GM12878 (cell line): ENCODE measurements around the gene PAX5. TPM values are rescaled to one million over a fixed set of nuclear protein-coding genes. Genes with fewer than 3 reads are reported as not detected.

Experiments
- ATAC-seq: fragments of 200-7000 bp; cut with Tn5 transposase; 3 replicates; pipeline ENCODE4 v1.9.1; 2020; ENCODE audit warnings: mild to moderate bottlenecking, moderate library complexity
- BruUV-seq: library from RNA; stranded (reverse); fragments of 400-500 nt; replicated peaks from 2 replicates; lab custom pipeline; 2021; lab: Mats Ljungman, UMichigan
- CTCF ChIA-PET: fragments of 300-600 bp; sonication (Branson Sonifier 250); formaldehyde crosslinking; extraction: SDS; loops from one replicate; lab custom pipeline; 2021; ENCODE audit warnings: inconsistent platforms; lab: Yijun Ruan, JAX
- POLR2A ChIA-PET: fragments of 350-600 bp; formaldehyde crosslinking; extraction: SDS; loops from one replicate; lab custom pipeline; 2021; ENCODE audit warnings: inconsistent platforms; lab: Charles Lee
- RAD21 ChIA-PET: fragments of 300-600 bp; sonication (Branson Sonifier 250); formaldehyde crosslinking; loops from one replicate; lab custom pipeline; 2023; ENCODE audit warnings: antibody characterized with exemption; ENCODE audit not compliant: unreplicated experiment; lab: Charles Lee
- SMC1A ChIA-PET: fragments of 300-600 bp; sonication (Branson Sonifier 250); formaldehyde crosslinking; loops from one replicate; lab custom pipeline; 2023; ENCODE audit not compliant: unreplicated experiment, uncharacterized antibody; lab: Charles Lee
- DNase-seq: peaks from one replicate; pipeline ENCODE4 v3.0.0-alpha.2; 2011; ENCODE audit warnings: low read depth, low spot score
- FAIRE-seq: peaks from 3 replicates; lab custom pipeline; 2011; peaks lifted over from hg19 to GRCh38; lab: Jason Lieb, UNC
- H2AFZ ChIP-seq: 2 replicates; pipeline ENCODE4 v1.6.0; 2011; ENCODE audit warnings: low read depth, low read length, control low read depth; ENCODE audit not compliant: control insufficient read depth
- H3K27ac ChIP-seq: 2 replicates; pipeline ENCODE4 v1.5.1; 2011; ENCODE audit warnings: control low read depth; ENCODE audit not compliant: control insufficient read depth, insufficient read depth
- H3K27me3 ChIP-seq, 2 experiments: replicated peaks in 1 of 2; 2 replicates each; pipeline versions ENCODE4 v1.6.0 to v1.6.1; 2011; ENCODE audit warnings: low read length in 1 of 2; ENCODE audit not compliant: control insufficient read depth in 2 of 2, insufficient read depth in 2 of 2
- H3K36me3 ChIP-seq, 2 experiments: 2 replicates each; pipeline ENCODE4 v1.5.1; 2011; ENCODE audit warnings: low read length in 1 of 2; ENCODE audit not compliant: control insufficient read depth in 2 of 2, insufficient read depth in 2 of 2
- H3K4me1 ChIP-seq: 2 replicates; pipeline ENCODE4 v1.6.1; 2011; ENCODE audit warnings: mild to moderate bottlenecking, low read length, moderate library complexity, mixed read lengths; ENCODE audit not compliant: control insufficient read depth, insufficient read depth
- H3K4me2 ChIP-seq: 2 replicates; pipeline ENCODE4 v1.6.0; 2011; ENCODE audit warnings: control low read depth; ENCODE audit not compliant: control insufficient read depth, insufficient read depth
- H3K4me3 ChIP-seq: fragments of 200-600 bp; sonication (generic); 2 replicates; pipeline ENCODE4 v1.5.1; 2016
- H3K79me2 ChIP-seq: 2 replicates; pipeline ENCODE4 v1.6.0; 2011; ENCODE audit warnings: low read length; ENCODE audit not compliant: control insufficient read depth, insufficient read depth
- H3K9ac ChIP-seq: 2 replicates; pipeline ENCODE4 v1.8.0; 2011; ENCODE audit warnings: low read length, control low read depth, mixed read lengths; ENCODE audit not compliant: control insufficient read depth, insufficient read depth
- H3K9me3 ChIP-seq: replicated peaks from 3 replicates; pipeline ENCODE4 v1.5.1; 2011; ENCODE audit warnings: mild to moderate bottlenecking, low read length; ENCODE audit not compliant: control insufficient read depth, insufficient read depth
- H4K20me1 ChIP-seq: 2 replicates; pipeline ENCODE4 v1.6.0; 2011; ENCODE audit not compliant: control insufficient read depth, insufficient read depth
- CTCF ChIP-seq, 3 experiments: IDR thresholded peaks in 2 of 3; conservative IDR thresholded peaks in 1 of 3; 2 replicates each; pipeline ENCODE4 v1.5.1; 2011; ENCODE audit warnings: low read depth in 3 of 3, low read length in 3 of 3, mild to moderate bottlenecking in 3 of 3, control low read depth in 2 of 3, moderate library complexity in 2 of 3, inconsistent platforms in 1 of 3, mixed read lengths in 1 of 3; ENCODE audit not compliant: control insufficient read depth in 2 of 3, insufficient read depth in 1 of 3; ENCODE audit errors: extremely low read depth in 1 of 3
- EGR1 ChIP-seq, 2 experiments: IDR thresholded peaks; 1 replicate in 1 of 2; 2 replicates in 1 of 2; pipeline ENCODE4 v1.6.1; 2011 to 2012; ENCODE audit warnings: low read depth in 2 of 2, low read length in 2 of 2, borderline replicate concordance in 1 of 2, mild to moderate bottlenecking in 1 of 2, moderate library complexity in 1 of 2
- FOS ChIP-seq: IDR thresholded peaks from 3 replicates; pipeline ENCODE4 v1.6.1; 2011; ENCODE audit warnings: borderline replicate concordance; ENCODE audit not compliant: insufficient read length; ENCODE audit errors: extremely low read depth
- FOXM1 ChIP-seq: IDR thresholded peaks from 2 replicates; pipeline ENCODE4 v1.6.1; 2012; ENCODE audit warnings: low read depth, mild to moderate bottlenecking, inconsistent platforms, low read length, moderate library complexity
- HCFC1 ChIP-seq: fragments of 150-350 bp; IDR thresholded peaks from 2 replicates; pipeline ENCODE4 v1.6.1; 2014; ENCODE audit warnings: low read length
- IKZF2 ChIP-seq, 2 experiments: fragments of 450-650 bp; IDR thresholded peaks; 2 replicates each; pipeline ENCODE4 v1.6.1; 2017; ENCODE audit warnings: mild to moderate bottlenecking in 2 of 2, moderate library complexity in 2 of 2
- NBN ChIP-seq: fragments of 450-650 bp; IDR thresholded peaks from 2 replicates; pipeline ENCODE4 v1.6.1; 2016
- NFIC ChIP-seq: IDR thresholded peaks from 2 replicates; pipeline ENCODE4 v1.6.1; 2012; ENCODE audit warnings: low read depth, mild to moderate bottlenecking, inconsistent platforms, low read length, moderate library complexity
- NR2C2 ChIP-seq: IDR thresholded peaks from 2 replicates; pipeline ENCODE4 v1.6.1; 2011; ENCODE audit warnings: borderline replicate concordance, low read depth; ENCODE audit not compliant: control insufficient read depth, insufficient read length
- NR2F1 ChIP-seq: fragments of 450-650 bp; conservative IDR thresholded peaks from 2 replicates; pipeline ENCODE4 v1.6.1; 2017; ENCODE audit warnings: mild to moderate bottlenecking
- RCOR1 ChIP-seq: conservative IDR thresholded peaks from 2 replicates; pipeline ENCODE4 v1.6.1; 2012; ENCODE audit warnings: low read depth, low read length, improper control_type of control experiment
- RELA ChIP-seq: fragments of 450-650 bp; IDR thresholded peaks from 2 replicates; pipeline ENCODE4 v1.8.0; 2014; ENCODE audit warnings: borderline replicate concordance; ENCODE audit not compliant: partially characterized antibody
- SP1 ChIP-seq: IDR thresholded peaks from one replicate; pipeline ENCODE4 v1.6.1; 2011; ENCODE audit warnings: low read depth, low read length
- TCF12 ChIP-seq: IDR thresholded peaks from 2 replicates; pipeline ENCODE4 v1.6.1; 2011; ENCODE audit warnings: low read depth, mild to moderate bottlenecking, low read length
- TCF3 ChIP-seq: IDR thresholded peaks from 2 replicates; pipeline ENCODE4 v1.6.1; 2012; ENCODE audit warnings: low read depth, mild to moderate bottlenecking, low read length, borderline replicate concordance; ENCODE audit not compliant: insufficient read depth
- YY1 ChIP-seq: IDR thresholded peaks from 2 replicates; pipeline ENCODE4 v1.6.1; 2011; ENCODE audit warnings: low read depth, mild to moderate bottlenecking, low read length
- ZNF207 ChIP-seq: fragments of 450-650 bp; IDR thresholded peaks from 2 replicates; pipeline ENCODE4 v1.6.1; 2014; ENCODE audit warnings: antibody characterized with exemption, mild to moderate bottlenecking, borderline replicate concordance
- WGBS: methylation state at CpG from one replicate; pipeline ENCODE4 v1.1.6; 2016; ENCODE audit warnings: low lambda C conversion rate; ENCODE audit not compliant: insufficient replicate concordance, insufficient coverage; ENCODE audit errors: missing lambda C conversion rate; 5-methylcytosine and 5-hydroxymethylcytosine counted together
- in situ Hi-C: fragments of 300-500 bp; cut with MboI; formaldehyde crosslinking; loops from 9 replicates; pipeline ENCODE4 v1.14.3; 2018; ENCODE audit warnings: mixed read lengths
- intact Hi-C: fragments of 100-400 bp; cut with micrococcal nuclease; formaldehyde crosslinking; loops from one replicate; pipeline ENCODE4 v1.14.2; 2022; ENCODE audit not compliant: unreplicated experiment
- polyA plus RNA-seq, 11 experiments: library from polyadenylated mRNA; depleted of rRNA in 4 of 11; unstranded in 6 of 11; stranded (reverse) in 5 of 11; fragments of >200 nt; fragmentation: Nextera tagmentation in 4 of 11; fragmentation: Illumina TruSeq in 1 of 11; extraction: Ambion mirVana in 4 of 11; extraction: Trizol in 1 of 11; gene quantifications; 1 replicate in 1 of 11; 2 replicates in 10 of 11; pipeline versions ENCODE4 v1.2.1 to v1.2.3, GENCODE V29; 2011 to 2016; ENCODE audit warnings: inconsistent platforms in 2 of 11, missing spikeins in 2 of 11, low read depth in 1 of 11
- total RNA-seq, 4 experiments: library from RNA; depleted of rRNA in 3 of 4; stranded (reverse); fragments of >200 nt in 3 of 4; fragmentation: Illumina TruSeq in 1 of 4; extraction: Trizol in 1 of 4; gene quantifications; 2 replicates each; pipeline versions ENCODE4 v1.2.1 to v1.2.3, GENCODE V29; 2013 to 2021
- TF ChIP-seq, protein P1 (sequence below): IDR thresholded peaks from 2 replicates; pipeline ENCODE4 v1.6.1; 2012; ENCODE audit warnings: low read length, inconsistent platforms
- TF ChIP-seq, protein P2 (sequence below): IDR thresholded peaks from 2 replicates; pipeline ENCODE4 v1.6.1; 2011; ENCODE audit warnings: low read depth, mild to moderate bottlenecking, low read length, moderate library complexity, borderline replicate concordance; ENCODE audit errors: extremely low read depth

PAX5 gene
- total and polyA plus RNA-seq, 10 of the 15 experiments (the other 5 are each of a cell fraction or from before 2014, with no cell fraction given) = 2.2 to 123 (median 31.9) TPM

GRCh38 chr9:37038943-37039464 lies 4.9 kb upstream of the PAX5 start:
- POLR2A ChIA-PET = interaction anchor here (0.8 to 2.2 kb wide), 3 partner anchors 43 to 113 kb away, joined by 3 to 6 read pairs (median 3); no protein-coding TSS in a partner anchor
- in situ Hi-C loops = no loop called here
- H3K4me2 ChIP-seq = no peak overlapping the region
- no peak overlapping the region for H3K4me3 ChIP-seq
- no peaks in the 10 kb centered on the region for H4K20me1 ChIP-seq
- BruUV-seq = no TSS peak
- no peak for ATAC-seq
- WGBS = 90% methylated on average over 14 of the region's 14 CpGs
- RAD21 ChIA-PET = interaction anchor here (2.1 to 2.5 kb wide), 2 partner anchors 41 to 96 kb away, joined by 5 to 12 read pairs; no protein-coding TSS in a partner anchor
- no peak for TF ChIP-seq CTCF (IDR thresholded peaks at IDR 0.05 in 2 of 3, conservative IDR thresholded peaks at IDR 0.05 in 1 of 3; ENCODE audit: control insufficient read depth in 2 of 3, extremely low read depth in 1 of 3, insufficient read depth in 1 of 3, low read depth in 3 of 3, low read length in 3 of 3)
- no peak for TF ChIP-seq NR2F1
- TF ChIP-seq FOS = no peak
- no peak for TF ChIP-seq FOXM1
- TF ChIP-seq HCFC1 = no peak
- TF ChIP-seq IKZF2 (IDR thresholded peaks at IDR 0.05) = no peak
- TF ChIP-seq RELA = no peak
- no peak for TF ChIP-seq RCOR1
- TF ChIP-seq, protein P1, sequence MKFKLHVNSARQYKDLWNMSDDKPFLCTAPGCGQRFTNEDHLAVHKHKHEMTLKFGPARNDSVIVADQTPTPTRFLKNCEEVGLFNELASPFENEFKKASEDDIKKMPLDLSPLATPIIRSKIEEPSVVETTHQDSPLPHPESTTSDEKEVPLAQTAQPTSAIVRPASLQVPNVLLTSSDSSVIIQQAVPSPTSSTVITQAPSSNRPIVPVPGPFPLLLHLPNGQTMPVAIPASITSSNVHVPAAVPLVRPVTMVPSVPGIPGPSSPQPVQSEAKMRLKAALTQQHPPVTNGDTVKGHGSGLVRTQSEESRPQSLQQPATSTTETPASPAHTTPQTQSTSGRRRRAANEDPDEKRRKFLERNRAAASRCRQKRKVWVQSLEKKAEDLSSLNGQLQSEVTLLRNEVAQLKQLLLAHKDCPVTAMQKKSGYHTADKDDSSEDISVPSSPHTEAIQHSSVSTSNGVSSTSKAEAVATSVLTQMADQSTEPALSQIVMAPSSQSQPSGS = no peak
- TF ChIP-seq NFIC = no peak
- no peak for TF ChIP-seq ZNF207
- no peak for TF ChIP-seq EGR1 (IDR thresholded peaks at IDR 0.05; ENCODE audit: borderline replicate concordance in 1 of 2, low read depth in 2 of 2, low read length in 2 of 2)
- no peak for TF ChIP-seq YY1
- no peak for TF ChIP-seq NR2C2
- no peak for TF ChIP-seq TCF12
- TF ChIP-seq TCF3 = no peak
- TF ChIP-seq NBN = no peak
- TF ChIP-seq, protein P2, sequence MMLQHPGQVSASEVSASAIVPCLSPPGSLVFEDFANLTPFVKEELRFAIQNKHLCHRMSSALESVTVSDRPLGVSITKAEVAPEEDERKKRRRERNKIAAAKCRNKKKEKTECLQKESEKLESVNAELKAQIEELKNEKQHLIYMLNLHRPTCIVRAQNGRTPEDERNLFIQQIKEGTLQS = no peak
- TF ChIP-seq SP1 = no peak
- TF ChIP-seq, all 136 proteins: peak for 0
- DNase-seq = no peak
- Histone ChIP-seq H3K27ac (no peak overlapping the region), H3K27me3 (no peaks in the 10 kb centered on the region), H3K4me1 (peaks cover 8% of the 10 kb centered on the region), H3K9me3 (no peaks in the 10 kb centered on the region), H2AFZ (no peak overlapping the region), H3K79me2 (peaks cover 40% of the 10 kb centered on the region), H3K36me3 (no peaks in the 10 kb centered on the region), H3K9ac (no peak overlapping the region)
- CTCF ChIA-PET = interaction anchor here (1.0 to 2.5 kb wide), 3 partner anchors 13 to 79 kb away, joined by 3 to 6 read pairs (median 4); no protein-coding TSS in a partner anchor
- SMC1A ChIA-PET = interaction anchor here (1.0 to 3.9 kb wide), 4 partner anchors 11 to 107 kb away, joined by 3 to 31 read pairs (median 15); no protein-coding TSS in a partner anchor
- no peak for FAIRE-seq
- intact Hi-C loops = no loop called here
